Left colon (tissue), 2 donors: ENCODE results near the gene PRRC2A. TPM values are rescaled to one million over a fixed set of nuclear protein-coding genes. Genes with fewer than 3 reads are reported as not detected.

Experiments used
- ATAC-seq: fragments of 200-7000 bp; cut with Tn5 transposase; one replicate; pipeline ENCODE4 v1.9.1; 2020; ENCODE audit warnings: mild to moderate bottlenecking, moderate library complexity
- DNase-seq, 2 donors: peaks; one replicate each; pipeline ENCODE4 v3.0.0-alpha.2; 2020
- intact Hi-C, 2 donors: fragments of 100-400 bp; cut with DNase I in 1 of 2; cut with micrococcal nuclease in 1 of 2; formaldehyde crosslinking; loops; one replicate each; pipeline versions ENCODE4 v1.11.2 to v1.14.0; 2022; cut with DNase I, micrococcal nuclease
- long read RNA-seq: library from polyadenylated mRNA; unstranded; transcript quantifications from one replicate; pipeline ENCODE4 v2.0.0, GENCODE V29; 2021
- total RNA-seq, 2 donors: library from RNA; stranded (reverse); fragmentation: NEBNext Ultra II Directional; extraction: Animal tissue kit (Norgen Biotek cat#: 25700); gene quantifications; one replicate each; pipeline ENCODE4 v1.2.1, GENCODE V29; 2021
- donor health status: DM: no; HTN: no; CAD: no.
- donor health status: DM: yes; HTN: yes; CAD: no.

Gene PRRC2A
- 100 to 1,000 TPM in 1 of 2 donors, 10 to 100 TPM in 1; 92.9 to 110 TPM for total RNA-seq
- long read RNA-seq, partial matches to known transcripts: 4 of 5 reads
- long read RNA-seq, other reads (novel, unspliced or antisense): 0 of 5 reads

DNA sequence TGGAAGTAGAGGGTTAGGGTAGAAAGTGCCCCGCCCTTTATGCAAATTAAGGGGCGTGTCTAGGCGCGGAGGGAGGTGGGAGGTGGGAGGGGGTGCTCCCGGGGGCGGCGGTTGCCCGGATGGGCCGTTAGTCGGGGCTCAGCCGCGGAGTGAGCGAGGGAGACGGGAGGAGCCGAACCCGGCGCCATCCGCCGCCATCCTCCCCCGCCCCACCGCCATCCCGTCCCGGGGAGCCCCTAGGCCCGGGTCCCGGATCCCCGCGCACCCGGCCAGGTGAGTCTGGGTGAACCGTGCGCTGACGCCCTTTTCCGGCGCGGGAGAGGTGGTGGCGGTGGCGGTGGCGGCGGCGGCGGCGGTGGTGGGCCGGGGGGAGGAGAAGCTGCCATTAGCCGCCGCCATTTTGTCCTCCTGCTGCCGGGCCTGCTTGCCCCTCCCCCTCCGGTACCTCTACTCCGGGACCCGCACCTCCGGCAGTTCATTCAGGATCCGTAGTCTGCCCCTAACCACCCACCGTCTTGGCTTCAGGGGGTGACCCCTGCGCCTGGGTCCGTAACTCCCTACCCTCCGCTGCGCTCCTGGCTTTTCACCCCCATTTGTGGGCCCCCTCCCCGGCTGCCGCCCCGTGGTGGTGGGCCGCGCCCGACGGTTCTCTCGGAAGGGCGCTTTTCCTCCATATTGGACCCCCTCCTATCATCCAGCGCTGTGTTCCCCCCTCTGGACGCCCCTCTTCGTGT, at the start of gene PRRC2A:
Gene PRRC2A (plus strand): TSS at position 130 of the 734 bp plus-strand sequence. CDS start 2,075 bp downstream, outside the sequence.
- peak; percentile 77 to 96 for DNase-seq
- intact Hi-C loops: no loop called here

DNA sequence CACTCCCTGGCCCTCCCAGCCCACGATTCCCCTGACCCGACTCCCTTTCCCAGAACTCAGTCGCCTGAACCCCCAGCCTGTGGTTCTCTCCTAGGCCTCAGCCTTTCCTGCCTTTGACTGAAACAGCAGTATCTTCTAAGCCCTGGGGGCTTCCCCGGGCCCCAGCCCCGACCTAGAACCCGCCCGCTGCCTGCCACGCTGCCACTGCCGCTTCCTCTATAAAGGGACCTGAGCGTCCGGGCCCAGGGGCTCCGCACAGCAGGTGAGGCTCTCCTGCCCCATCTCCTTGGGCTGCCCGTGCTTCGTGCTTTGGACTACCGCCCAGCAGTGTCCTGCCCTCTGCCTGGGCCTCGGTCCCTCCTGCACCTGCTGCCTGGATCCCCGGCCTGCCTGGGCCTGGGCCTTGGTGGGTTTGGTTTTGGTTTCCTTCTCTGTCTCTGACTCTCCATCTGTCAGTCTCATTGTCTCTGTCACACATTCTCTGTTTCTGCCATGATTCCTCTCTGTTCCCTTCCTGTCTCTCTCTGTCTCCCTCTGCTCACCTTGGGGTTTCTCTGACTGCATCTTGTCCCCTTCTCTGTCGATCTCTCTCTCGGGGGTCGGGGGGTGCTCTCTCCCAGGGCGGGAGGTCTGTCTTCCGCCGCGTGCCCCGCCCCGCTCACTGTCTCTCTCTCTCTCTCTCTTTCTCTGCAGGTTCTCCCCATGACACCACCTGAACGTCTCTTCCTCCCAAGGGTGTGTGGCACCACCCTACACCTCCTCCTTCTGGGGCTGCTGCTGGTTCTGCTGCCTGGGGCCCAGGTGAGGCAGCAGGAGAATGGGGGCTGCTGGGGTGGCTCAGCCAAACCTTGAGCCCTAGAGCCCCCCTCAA, 48.2 kb upstream of the PRRC2A start, which contains the start of gene LTA:
Gene LTA (plus strand): TSS at position 249 of the 871 bp plus-strand sequence. CDS start 454 bp downstream, at position 703.
- peak; percentile 34 for ATAC-seq
- intact Hi-C loops: no loop called here
- no peak for DNase-seq

More for the DNA sequence above, at the start of gene PRRC2A:
- ATAC-seq: peak; percentile 44

DNA sequence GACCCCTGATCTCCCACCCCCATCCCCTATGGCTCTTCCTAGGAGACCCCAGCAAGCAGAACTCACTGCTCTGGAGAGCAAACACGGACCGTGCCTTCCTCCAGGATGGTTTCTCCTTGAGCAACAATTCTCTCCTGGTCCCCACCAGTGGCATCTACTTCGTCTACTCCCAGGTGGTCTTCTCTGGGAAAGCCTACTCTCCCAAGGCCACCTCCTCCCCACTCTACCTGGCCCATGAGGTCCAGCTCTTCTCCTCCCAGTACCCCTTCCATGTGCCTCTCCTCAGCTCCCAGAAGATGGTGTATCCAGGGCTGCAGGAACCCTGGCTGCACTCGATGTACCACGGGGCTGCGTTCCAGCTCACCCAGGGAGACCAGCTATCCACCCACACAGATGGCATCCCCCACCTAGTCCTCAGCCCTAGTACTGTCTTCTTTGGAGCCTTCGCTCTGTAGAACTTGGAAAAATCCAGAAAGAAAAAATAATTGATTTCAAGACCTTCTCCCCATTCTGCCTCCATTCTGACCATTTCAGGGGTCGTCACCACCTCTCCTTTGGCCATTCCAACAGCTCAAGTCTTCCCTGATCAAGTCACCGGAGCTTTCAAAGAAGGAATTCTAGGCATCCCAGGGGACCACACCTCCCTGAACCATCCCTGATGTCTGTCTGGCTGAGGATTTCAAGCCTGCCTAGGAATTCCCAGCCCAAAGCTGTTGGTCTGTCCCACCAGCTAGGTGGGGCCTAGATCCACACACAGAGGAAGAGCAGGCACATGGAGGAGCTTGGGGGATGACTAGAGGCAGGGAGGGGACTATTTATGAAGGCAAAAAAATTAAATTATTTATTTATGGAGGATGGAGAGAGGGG, 47.0 kb upstream of the PRRC2A start:
- intact Hi-C loops: no loop called here
- DNase-seq (no peak), ATAC-seq (no peak)

DNA sequence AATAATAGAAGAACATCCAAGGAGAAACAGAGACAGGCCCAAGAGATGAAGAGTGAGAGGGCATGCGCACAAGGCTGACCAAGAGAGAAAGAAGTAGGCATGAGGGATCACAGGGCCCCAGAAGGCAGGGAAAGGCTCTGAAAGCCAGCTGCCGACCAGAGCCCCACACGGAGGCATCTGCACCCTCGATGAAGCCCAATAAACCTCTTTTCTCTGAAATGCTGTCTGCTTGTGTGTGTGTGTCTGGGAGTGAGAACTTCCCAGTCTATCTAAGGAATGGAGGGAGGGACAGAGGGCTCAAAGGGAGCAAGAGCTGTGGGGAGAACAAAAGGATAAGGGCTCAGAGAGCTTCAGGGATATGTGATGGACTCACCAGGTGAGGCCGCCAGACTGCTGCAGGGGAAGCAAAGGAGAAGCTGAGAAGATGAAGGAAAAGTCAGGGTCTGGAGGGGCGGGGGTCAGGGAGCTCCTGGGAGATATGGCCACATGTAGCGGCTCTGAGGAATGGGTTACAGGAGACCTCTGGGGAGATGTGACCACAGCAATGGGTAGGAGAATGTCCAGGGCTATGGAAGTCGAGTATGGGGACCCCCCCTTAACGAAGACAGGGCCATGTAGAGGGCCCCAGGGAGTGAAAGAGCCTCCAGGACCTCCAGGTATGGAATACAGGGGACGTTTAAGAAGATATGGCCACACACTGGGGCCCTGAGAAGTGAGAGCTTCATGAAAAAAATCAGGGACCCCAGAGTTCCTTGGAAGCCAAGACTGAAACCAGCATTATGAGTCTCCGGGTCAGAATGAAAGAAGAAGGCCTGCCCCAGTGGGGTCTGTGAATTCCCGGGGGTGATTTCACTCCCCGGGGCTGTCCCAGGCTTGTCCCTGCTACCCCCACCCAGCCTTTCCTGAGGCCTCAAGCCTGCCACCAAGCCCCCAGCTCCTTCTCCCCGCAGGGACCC, 46.1 kb upstream of the PRRC2A start:
- DNase-seq: no peak
- ATAC-seq: no peak
- intact Hi-C loops: no loop called here

DNA sequence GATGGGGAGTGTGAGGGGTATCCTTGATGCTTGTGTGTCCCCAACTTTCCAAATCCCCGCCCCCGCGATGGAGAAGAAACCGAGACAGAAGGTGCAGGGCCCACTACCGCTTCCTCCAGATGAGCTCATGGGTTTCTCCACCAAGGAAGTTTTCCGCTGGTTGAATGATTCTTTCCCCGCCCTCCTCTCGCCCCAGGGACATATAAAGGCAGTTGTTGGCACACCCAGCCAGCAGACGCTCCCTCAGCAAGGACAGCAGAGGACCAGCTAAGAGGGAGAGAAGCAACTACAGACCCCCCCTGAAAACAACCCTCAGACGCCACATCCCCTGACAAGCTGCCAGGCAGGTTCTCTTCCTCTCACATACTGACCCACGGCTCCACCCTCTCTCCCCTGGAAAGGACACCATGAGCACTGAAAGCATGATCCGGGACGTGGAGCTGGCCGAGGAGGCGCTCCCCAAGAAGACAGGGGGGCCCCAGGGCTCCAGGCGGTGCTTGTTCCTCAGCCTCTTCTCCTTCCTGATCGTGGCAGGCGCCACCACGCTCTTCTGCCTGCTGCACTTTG, 45.1 kb upstream of the PRRC2A start, which contains the start of gene TNF:
Gene TNF (plus strand): TSS at position 231 of the 567 bp plus-strand sequence. CDS start 177 bp downstream, at position 408.
- intact Hi-C loops: no loop called here
- DNase-seq (peak in 1 of 2 donors; percentile 57), ATAC-seq (peak; percentile 73)

DNA sequence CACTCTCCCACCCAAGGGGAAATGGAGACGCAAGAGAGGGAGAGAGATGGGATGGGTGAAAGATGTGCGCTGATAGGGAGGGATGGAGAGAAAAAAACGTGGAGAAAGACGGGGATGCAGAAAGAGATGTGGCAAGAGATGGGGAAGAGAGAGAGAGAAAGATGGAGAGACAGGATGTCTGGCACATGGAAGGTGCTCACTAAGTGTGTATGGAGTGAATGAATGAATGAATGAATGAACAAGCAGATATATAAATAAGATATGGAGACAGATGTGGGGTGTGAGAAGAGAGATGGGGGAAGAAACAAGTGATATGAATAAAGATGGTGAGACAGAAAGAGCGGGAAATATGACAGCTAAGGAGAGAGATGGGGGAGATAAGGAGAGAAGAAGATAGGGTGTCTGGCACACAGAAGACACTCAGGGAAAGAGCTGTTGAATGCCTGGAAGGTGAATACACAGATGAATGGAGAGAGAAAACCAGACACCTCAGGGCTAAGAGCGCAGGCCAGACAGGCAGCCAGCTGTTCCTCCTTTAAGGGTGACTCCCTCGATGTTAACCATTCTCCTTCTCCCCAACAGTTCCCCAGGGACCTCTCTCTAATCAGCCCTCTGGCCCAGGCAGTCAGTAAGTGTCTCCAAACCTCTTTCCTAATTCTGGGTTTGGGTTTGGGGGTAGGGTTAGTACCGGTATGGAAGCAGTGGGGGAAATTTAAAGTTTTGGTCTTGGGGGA, 44.4 kb upstream of the PRRC2A start:
- no peak for ATAC-seq
- intact Hi-C loops: no loop called here

DNA sequence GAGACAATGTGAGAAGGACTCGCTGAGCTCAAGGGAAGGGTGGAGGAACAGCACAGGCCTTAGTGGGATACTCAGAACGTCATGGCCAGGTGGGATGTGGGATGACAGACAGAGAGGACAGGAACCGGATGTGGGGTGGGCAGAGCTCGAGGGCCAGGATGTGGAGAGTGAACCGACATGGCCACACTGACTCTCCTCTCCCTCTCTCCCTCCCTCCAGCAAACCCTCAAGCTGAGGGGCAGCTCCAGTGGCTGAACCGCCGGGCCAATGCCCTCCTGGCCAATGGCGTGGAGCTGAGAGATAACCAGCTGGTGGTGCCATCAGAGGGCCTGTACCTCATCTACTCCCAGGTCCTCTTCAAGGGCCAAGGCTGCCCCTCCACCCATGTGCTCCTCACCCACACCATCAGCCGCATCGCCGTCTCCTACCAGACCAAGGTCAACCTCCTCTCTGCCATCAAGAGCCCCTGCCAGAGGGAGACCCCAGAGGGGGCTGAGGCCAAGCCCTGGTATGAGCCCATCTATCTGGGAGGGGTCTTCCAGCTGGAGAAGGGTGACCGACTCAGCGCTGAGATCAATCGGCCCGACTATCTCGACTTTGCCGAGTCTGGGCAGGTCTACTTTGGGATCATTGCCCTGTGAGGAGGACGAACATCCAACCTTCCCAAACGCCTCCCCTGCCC, 43.5 kb upstream of the PRRC2A start:
- intact Hi-C loops: no loop called here
- DNase-seq: no peak
- ATAC-seq: no peak

More for the DNA sequence above, 44.4 kb upstream of the PRRC2A start:
- no peak for DNase-seq

DNA sequence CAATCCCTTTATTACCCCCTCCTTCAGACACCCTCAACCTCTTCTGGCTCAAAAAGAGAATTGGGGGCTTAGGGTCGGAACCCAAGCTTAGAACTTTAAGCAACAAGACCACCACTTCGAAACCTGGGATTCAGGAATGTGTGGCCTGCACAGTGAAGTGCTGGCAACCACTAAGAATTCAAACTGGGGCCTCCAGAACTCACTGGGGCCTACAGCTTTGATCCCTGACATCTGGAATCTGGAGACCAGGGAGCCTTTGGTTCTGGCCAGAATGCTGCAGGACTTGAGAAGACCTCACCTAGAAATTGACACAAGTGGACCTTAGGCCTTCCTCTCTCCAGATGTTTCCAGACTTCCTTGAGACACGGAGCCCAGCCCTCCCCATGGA, 42.9 kb upstream of the PRRC2A start:
- intact Hi-C loops: no loop called here
- ATAC-seq (no peak), DNase-seq (no peak)

DNA sequence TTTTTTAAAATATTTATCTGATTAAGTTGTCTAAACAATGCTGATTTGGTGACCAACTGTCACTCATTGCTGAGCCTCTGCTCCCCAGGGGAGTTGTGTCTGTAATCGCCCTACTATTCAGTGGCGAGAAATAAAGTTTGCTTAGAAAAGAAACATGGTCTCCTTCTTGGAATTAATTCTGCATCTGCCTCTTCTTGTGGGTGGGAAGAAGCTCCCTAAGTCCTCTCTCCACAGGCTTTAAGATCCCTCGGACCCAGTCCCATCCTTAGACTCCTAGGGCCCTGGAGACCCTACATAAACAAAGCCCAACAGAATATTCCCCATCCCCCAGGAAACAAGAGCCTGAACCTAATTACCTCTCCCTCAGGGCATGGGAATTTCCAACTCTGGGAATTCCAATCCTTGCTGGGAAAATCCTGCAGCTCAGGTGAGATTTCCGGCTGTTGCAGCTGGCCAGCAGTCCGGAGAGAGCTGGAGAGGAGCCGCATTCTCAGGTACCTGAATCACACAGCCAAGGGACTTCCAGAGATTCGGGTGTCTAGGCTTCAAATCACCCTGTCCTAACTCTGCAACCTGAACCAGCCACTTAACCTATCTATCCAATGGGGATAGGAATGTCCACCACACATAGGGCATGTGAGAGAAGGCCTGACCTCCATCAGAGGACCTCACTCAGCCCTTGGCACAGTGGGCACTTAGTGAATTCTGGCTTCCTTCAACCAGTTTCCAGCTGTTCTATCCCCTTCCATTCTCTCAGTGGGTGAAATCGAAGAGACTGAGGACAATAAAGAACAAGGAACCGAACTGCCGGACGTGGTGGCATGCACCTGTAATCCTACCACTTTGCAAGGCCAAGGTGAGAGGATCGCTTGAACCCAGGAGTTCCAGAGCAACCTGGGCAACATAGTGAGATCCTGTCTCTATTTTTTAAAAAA, 42.1 kb upstream of the PRRC2A start:
- intact Hi-C loops: no loop called here
- no peak for ATAC-seq
- no peak for DNase-seq

DNA sequence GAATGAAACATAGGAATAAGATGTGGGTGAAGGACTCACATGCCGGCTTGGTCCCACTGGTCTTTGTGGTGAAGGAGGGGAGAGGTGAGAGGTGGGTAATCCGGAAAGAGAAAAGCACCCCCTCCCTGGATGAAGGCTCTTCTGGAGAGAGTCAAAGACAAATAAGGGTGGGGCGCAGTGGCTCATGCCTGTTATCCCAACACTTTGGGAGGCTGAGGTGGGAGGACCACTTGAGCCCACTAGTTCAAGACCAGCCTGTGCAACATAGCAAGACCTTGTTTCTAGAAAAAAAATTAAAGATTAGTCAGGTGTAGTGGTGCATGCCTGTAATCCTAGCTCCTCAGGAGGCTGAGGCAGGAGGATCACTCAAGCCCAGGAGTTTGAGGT, 41.4 kb upstream of the PRRC2A start:
- intact Hi-C loops: no loop called here
- ATAC-seq: no peak

DNA sequence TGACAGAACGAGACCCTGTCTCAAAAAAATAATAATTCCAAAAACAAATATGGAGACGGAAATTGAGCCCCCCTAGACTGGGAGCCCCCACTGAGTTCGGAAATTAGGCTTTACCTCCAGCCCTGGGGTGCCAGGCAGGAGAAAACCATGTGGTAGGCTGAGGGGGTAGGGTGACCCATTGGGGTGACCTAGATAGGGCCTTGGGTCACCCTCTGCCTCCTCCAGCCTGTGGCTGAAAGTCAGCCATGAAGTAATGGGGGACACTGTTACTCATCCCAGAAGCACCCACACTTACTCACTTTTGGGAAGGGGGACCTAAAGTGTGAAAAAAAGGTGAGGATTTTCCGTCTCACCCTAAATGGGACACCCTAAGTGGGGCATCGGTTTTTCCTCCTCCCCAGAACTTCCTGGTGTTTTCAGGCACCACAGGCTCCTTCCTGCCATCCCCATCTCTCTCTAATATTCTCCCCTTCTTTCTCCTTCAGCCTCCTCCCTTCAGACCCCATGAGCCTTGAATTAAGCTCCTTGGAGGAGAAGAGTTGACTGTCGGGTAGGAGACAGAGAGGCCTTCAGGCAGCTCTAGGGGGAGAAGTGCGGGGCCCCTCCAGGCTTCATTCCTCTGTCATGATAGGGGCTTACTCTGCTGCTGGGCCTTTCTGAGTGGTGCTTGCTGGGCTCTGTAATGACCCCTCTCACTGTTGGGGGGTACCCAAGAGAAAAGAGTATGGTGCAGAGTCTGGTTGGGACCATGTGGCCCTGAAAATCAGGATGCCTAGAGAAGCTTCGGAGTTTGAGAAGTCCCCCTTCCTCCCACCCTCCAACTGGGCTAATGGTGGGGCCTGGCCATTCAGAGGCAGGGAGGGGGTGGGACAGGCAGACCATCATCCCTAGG, 40.7 kb upstream of the PRRC2A start:
- DNase-seq: no peak
- intact Hi-C loops: no loop called here

More for the DNA sequence above, 41.4 kb upstream of the PRRC2A start:
- DNase-seq: no peak

DNA sequence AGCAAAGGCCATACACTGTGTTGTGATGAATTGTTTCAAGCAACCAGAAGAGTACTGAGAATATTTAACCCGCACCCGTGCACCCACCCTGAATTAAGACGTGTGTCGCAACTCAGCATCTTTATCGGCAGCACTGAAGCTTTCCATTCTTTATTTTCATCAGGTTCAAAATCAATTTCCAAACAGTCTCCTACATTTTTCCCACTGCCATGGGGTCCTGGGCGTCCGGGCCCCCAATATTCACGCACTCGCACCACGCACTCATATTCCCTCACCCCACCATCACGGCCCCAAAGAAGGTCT, 40.1 kb upstream of the PRRC2A start:
- intact Hi-C loops: no loop called here
- DNase-seq (no peak), ATAC-seq (no peak)

More for the DNA sequence above, 40.7 kb upstream of the PRRC2A start:
- ATAC-seq: no peak

DNA sequence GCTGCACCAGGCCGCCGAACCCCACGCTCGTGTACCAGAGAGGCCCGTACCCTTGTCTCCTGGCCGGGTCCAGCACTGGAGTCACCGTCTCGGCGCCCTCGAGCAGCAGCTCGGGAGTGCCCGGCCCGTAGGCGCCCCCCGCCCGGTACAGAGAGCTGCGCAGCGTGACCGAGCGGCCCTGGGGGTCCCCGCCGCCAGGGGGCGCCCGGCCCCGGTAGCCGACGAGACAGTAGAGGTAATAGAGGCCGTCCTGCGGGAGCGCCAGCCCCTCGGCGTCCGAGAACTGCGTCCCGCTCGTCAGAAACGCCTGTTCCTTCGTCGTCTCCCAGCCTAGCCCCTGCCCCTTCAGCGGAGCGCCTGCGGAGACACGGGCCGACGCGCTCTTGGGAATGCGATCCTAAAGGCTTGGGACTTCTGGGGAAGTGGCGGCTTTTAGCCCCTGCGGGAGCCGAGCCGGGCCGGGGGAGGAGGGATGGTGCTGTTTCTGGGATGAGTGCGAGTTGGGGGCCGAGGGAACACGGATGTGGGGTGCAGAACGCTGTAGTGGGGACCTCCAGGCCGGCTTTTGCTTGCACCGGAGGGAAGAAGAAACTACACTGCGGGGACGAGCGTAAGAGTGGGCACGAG, 39.6 kb upstream of the PRRC2A start:
- peak; percentile 72 to 91 for DNase-seq
- intact Hi-C loops: no loop called here
- peak; percentile 96 for ATAC-seq
